HepG2 (cell line): ENCODE results near the gene PSMB1. TPM values are rescaled to one million over a fixed set of nuclear protein-coding genes. Genes with fewer than 3 reads are reported as not detected.
A peak's percentile ranks its signal among the peaks of the same experiment; 100 is the strongest.

ENCODE experiments used
- CHD4 ChIP-seq: fragments of 200-600 bp; sonication (generic); IDR thresholded peaks from 2 replicates; pipeline ENCODE4 v1.7.0; 2017; ENCODE audit warnings: mild to moderate bottlenecking, low read length, borderline replicate concordance
- KLF13 ChIP-seq: sonication (generic); formaldehyde crosslinking; IDR thresholded peaks from 2 replicates; pipeline ENCODE4 v1.4.0; 2020; ENCODE audit warnings: mild to moderate bottlenecking, missing genetic modification reagents
- KLF9 ChIP-seq: IDR thresholded peaks from 2 replicates; pipeline ENCODE4 v1.6.1; 2016; ENCODE audit warnings: low read depth
- NCOR1 ChIP-seq: fragments of 200-600 bp; sonication (generic); IDR thresholded peaks from 2 replicates; pipeline ENCODE4 v1.7.0; 2017; ENCODE audit warnings: antibody characterized with exemption, low read length, borderline replicate concordance
- NR2F1 ChIP-seq, 2 experiments: fragments of 450-650 bp in 1 of 2; formaldehyde crosslinking in 1 of 2; IDR thresholded peaks; 2 replicates each; pipeline versions ENCODE4 v1.5.0 to v1.6.1; 2016 to 2020; ENCODE audit warnings: mild to moderate bottlenecking in 1 of 2, missing compliant biosample characterization in 1 of 2, missing genetic modification reagents in 1 of 2, moderate library complexity in 1 of 2
- RAD21 ChIP-seq: fragments of 450-650 bp; formaldehyde crosslinking; IDR thresholded peaks from 2 replicates; pipeline ENCODE4 v1.5.0; 2020; ENCODE audit warnings: mild to moderate bottlenecking
- SIN3B ChIP-seq: fragments of 150-350 bp; IDR thresholded peaks from 2 replicates; pipeline ENCODE4 v1.6.1; 2014; ENCODE audit warnings: low read length
- SP4 ChIP-seq: sonication (generic); formaldehyde crosslinking; IDR thresholded peaks from 2 replicates; pipeline ENCODE4 v1.8.1; 2023; ENCODE audit warnings: mild to moderate bottlenecking, missing genetic modification reagents
- SRSF9 ChIP-seq: fragments of 200-400 bp; formaldehyde crosslinking; IDR thresholded peaks from 2 replicates; pipeline ENCODE4 v1.6.1; 2018; ENCODE audit warnings: borderline replicate concordance, mild to moderate bottlenecking, low read depth, low read length; ENCODE audit not compliant: insufficient read depth, poor library complexity, severe bottlenecking
- SUZ12 ChIP-seq: fragments of 150-350 bp; IDR thresholded peaks from 2 replicates; pipeline ENCODE4 v1.6.1; 2014; ENCODE audit warnings: low read depth, low read length
- ZNF446 ChIP-seq: sonication (generic); formaldehyde crosslinking; IDR thresholded peaks from 2 replicates; pipeline ENCODE4 v1.5.0; 2020; ENCODE audit warnings: mild to moderate bottlenecking, missing genetic modification reagents
- ZNF530 ChIP-seq: sonication (generic); formaldehyde crosslinking; IDR thresholded peaks from 2 replicates; pipeline ENCODE4 v1.5.0; 2020; ENCODE audit warnings: low read depth, mild to moderate bottlenecking, missing genetic modification reagents
- ZNF546 ChIP-seq: sonication (generic); formaldehyde crosslinking; conservative IDR thresholded peaks from 2 replicates; pipeline ENCODE4 v1.8.1; 2023; ENCODE audit warnings: mild to moderate bottlenecking, missing genetic modification reagents
- ZNF7 ChIP-seq: IDR thresholded peaks from 2 replicates; pipeline ENCODE4 v1.6.1; 2016; ENCODE audit warnings: missing biosample characterization, missing genetic modification reagents
- ZNF792 ChIP-seq: IDR thresholded peaks from 2 replicates; pipeline ENCODE4 v1.6.1; 2016
- ZNF83 ChIP-seq: sonication (generic); formaldehyde crosslinking; IDR thresholded peaks from 2 replicates; pipeline ENCODE4 v1.4.0; 2020; ENCODE audit warnings: missing genetic modification reagents, mild to moderate bottlenecking, borderline replicate concordance
- polyA plus RNA-seq, 8 experiments: library from polyadenylated mRNA; depleted of rRNA in 3 of 8; stranded (reverse) in 7 of 8; unstranded in 1 of 8; fragments of >200 nt; fragmentation: Illumina TruSeq in 4 of 8; extraction: Trizol in 4 of 8; gene quantifications; 2 replicates each; pipeline versions ENCODE4 v1.2.1 to v1.2.3, GENCODE V29; 2011 to 2016; ENCODE audit warnings: low read depth in 4 of 8, missing spikeins in 1 of 8, mixed read lengths in 1 of 8; ENCODE audit not compliant: insufficient read depth in 1 of 8
- total RNA-seq, 5 experiments: library from RNA; depleted of rRNA; stranded (reverse); fragments of >200 nt; fragmentation: Illumina TruSeq; extraction: Trizol; gene quantifications; 2 replicates each; pipeline ENCODE4 v1.2.3, GENCODE V29; 2016; ENCODE audit warnings: low read depth in 1 of 5
- TF ChIP-seq, protein P1 (sequence below): sonication (generic); formaldehyde crosslinking; IDR thresholded peaks from 2 replicates; pipeline ENCODE4 v1.4.0; 2020; ENCODE audit warnings: missing genetic modification reagents, borderline replicate concordance
- TF ChIP-seq, protein P2 (sequence below): sonication (generic); formaldehyde crosslinking; IDR thresholded peaks from 2 replicates; pipeline ENCODE4 v1.5.1; 2020; ENCODE audit warnings: mild to moderate bottlenecking, missing genetic modification reagents, moderate library complexity
- TF ChIP-seq, protein P3 (sequence below): sonication (generic); formaldehyde crosslinking; IDR thresholded peaks from 2 replicates; pipeline ENCODE4 v1.5.0; 2020; ENCODE audit warnings: mild to moderate bottlenecking, missing genetic modification reagents

PSMB1 gene
- total and polyA plus RNA-seq, 2 of the 13 experiments (the other 11 are each of a cell fraction or from before 2014, with no cell fraction given): 528 to 592 TPM

DNA sequence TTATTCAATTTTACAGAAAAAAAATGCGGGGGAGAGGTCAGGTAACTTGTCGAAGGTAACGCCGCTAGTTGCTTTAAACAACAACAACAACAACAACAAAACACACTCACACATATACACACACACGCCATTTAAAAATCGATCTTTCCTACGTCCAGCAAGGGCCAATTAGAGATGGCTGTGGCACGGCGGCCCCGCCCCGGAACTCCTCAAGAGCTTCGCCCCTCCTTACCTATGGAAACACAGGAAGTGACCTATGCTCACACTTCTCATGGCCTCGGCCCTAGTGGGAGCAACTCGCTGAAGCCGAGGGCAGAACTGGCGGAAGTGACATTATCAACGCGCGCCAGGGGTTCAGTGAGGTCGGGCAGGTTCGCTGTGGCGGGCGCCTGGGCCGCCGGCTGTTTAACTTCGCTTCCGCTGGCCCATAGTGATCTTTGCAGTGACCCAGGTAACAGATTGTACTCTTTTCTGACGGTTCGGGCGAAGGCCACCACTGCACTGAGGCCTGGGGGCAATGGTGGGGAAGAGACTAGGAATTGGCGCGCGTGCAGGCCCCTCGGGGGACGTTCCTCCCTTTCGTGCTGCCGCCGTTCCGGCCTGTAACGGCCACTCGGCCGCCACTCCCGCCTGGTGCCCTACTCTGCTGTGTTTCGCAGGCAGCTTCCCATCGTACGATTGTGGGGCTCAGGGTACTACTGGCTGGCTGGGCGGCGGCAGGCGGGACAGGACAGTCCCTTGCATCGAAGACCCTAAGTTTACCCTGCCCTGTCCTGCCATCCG lies 1.1 kb upstream of the PSMB1 start, which contains the start of gene TBP (continued):
- TF ChIP-seq, protein P1, sequence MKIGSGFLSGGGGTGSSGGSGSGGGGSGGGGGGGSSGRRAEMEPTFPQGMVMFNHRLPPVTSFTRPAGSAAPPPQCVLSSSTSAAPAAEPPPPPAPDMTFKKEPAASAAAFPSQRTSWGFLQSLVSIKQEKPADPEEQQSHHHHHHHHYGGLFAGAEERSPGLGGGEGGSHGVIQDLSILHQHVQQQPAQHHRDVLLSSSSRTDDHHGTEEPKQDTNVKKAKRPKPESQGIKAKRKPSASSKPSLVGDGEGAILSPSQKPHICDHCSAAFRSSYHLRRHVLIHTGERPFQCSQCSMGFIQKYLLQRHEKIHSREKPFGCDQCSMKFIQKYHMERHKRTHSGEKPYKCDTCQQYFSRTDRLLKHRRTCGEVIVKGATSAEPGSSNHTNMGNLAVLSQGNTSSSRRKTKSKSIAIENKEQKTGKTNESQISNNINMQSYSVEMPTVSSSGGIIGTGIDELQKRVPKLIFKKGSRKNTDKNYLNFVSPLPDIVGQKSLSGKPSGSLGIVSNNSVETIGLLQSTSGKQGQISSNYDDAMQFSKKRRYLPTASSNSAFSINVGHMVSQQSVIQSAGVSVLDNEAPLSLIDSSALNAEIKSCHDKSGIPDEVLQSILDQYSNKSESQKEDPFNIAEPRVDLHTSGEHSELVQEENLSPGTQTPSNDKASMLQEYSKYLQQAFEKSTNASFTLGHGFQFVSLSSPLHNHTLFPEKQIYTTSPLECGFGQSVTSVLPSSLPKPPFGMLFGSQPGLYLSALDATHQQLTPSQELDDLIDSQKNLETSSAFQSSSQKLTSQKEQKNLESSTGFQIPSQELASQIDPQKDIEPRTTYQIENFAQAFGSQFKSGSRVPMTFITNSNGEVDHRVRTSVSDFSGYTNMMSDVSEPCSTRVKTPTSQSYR: peak; percentile 61; the same call in 1 of the 2 replicates
- TF ChIP-seq ZNF446 (CRISPR knock-in tag): peak; percentile 68; the same call in 1 of the 2 replicates
- TF ChIP-seq, protein P2, sequence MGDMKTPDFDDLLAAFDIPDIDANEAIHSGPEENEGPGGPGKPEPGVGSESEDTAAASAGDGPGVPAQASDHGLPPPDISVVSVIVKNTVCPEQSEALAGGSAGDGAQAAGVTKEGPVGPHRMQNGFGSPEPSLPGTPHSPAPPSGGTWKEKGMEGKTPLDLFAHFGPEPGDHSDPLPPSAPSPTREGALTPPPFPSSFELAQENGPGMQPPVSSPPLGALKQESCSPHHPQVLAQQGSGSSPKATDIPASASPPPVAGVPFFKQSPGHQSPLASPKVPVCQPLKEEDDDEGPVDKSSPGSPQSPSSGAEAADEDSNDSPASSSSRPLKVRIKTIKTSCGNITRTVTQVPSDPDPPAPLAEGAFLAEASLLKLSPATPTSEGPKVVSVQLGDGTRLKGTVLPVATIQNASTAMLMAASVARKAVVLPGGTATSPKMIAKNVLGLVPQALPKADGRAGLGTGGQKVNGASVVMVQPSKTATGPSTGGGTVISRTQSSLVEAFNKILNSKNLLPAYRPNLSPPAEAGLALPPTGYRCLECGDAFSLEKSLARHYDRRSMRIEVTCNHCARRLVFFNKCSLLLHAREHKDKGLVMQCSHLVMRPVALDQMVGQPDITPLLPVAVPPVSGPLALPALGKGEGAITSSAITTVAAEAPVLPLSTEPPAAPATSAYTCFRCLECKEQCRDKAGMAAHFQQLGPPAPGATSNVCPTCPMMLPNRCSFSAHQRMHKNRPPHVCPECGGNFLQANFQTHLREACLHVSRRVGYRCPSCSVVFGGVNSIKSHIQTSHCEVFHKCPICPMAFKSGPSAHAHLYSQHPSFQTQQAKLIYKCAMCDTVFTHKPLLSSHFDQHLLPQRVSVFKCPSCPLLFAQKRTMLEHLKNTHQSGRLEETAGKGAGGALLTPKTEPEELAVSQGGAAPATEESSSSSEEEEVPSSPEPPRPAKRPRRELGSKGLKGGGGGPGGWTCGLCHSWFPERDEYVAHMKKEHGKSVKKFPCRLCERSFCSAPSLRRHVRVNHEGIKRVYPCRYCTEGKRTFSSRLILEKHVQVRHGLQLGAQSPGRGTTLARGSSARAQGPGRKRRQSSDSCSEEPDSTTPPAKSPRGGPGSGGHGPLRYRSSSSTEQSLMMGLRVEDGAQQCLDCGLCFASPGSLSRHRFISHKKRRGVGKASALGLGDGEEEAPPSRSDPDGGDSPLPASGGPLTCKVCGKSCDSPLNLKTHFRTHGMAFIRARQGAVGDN: peak; percentile 88
- TF ChIP-seq NR2F1 (CRISPR knock-in tag; IDR thresholded peaks at IDR 0.05): peak; percentile 83 to 87
- no peak for TF ChIP-seq KLF9 (CRISPR knock-in tag)
- TF ChIP-seq SP4: peak; percentile 93
- no peak for TF ChIP-seq ZNF7 (CRISPR knock-in tag)
- 0 out of 2 replicates have a peak, but pooled peaks have one; percentile 4 for TF ChIP-seq CHD4
- peak; percentile 26; the same call in 1 of the 2 replicates for TF ChIP-seq NCOR1
- no peak for TF ChIP-seq ZNF530 (CRISPR knock-in tag)
- TF ChIP-seq ZNF792: peak; percentile 87
- TF ChIP-seq RAD21 (CRISPR knock-in tag): peak; percentile 40; the same call in 1 of the 2 replicates
- TF ChIP-seq ZNF546 (CRISPR knock-in tag): 0 out of 2 replicates have a peak, but pooled peaks have one; percentile 62
- no peak for TF ChIP-seq SUZ12
- TF ChIP-seq SIN3B: peak; percentile 93
- TF ChIP-seq, protein P3, sequence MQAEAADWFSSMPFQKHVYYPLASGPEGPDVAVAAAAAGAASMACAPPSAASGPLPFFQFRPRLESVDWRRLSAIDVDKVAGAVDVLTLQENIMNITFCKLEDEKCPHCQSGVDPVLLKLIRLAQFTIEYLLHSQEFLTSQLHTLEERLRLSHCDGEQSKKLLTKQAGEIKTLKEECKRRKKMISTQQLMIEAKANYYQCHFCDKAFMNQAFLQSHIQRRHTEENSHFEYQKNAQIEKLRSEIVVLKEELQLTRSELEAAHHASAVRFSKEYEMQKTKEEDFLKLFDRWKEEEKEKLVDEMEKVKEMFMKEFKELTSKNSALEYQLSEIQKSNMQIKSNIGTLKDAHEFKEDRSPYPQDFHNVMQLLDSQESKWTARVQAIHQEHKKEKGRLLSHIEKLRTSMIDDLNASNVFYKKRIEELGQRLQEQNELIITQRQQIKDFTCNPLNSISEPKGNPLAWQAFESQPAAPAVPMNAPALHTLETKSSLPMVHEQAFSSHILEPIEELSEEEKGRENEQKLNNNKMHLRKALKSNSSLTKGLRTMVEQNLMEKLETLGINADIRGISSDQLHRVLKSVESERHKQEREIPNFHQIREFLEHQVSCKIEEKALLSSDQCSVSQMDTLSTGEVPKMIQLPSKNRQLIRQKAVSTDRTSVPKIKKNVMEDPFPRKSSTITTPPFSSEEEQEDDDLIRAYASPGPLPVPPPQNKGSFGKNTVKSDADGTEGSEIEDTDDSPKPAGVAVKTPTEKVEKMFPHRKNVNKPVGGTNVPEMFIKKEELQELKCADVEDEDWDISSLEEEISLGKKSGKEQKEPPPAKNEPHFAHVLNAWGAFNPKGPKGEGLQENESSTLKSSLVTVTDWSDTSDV (CRISPR knock-in tag): 0 out of 2 replicates have a peak, but pooled peaks have one; percentile 38
- 0 out of 2 replicates have a peak, but pooled peaks have one; percentile 79 for TF ChIP-seq KLF13
- peak; percentile 80; the same call in 1 of the 2 replicates for TF ChIP-seq ZNF83 (CRISPR knock-in tag)
- no peak for TF ChIP-seq SRSF9
